HL-60 (cell line): ENCODE results near the gene STH.

ENCODE experiments used
- POLR2AphosphoS5 ChIP-seq: IDR thresholded peaks from 2 replicates; pipeline ENCODE4 v1.6.1; 2012; ENCODE audit warnings: low read depth
- TF ChIP-seq, protein P1 (sequence below): IDR thresholded peaks from one replicate; pipeline ENCODE4 v1.5.1; 2011; ENCODE audit warnings: low read length, control low read depth, inconsistent platforms; ENCODE audit not compliant: insufficient read depth
- TF ChIP-seq, protein P2 (sequence below): IDR thresholded peaks from 2 replicates; pipeline ENCODE4 v1.6.1; 2012; ENCODE audit warnings: low read depth; ENCODE audit not compliant: insufficient replicate concordance

DNA sequence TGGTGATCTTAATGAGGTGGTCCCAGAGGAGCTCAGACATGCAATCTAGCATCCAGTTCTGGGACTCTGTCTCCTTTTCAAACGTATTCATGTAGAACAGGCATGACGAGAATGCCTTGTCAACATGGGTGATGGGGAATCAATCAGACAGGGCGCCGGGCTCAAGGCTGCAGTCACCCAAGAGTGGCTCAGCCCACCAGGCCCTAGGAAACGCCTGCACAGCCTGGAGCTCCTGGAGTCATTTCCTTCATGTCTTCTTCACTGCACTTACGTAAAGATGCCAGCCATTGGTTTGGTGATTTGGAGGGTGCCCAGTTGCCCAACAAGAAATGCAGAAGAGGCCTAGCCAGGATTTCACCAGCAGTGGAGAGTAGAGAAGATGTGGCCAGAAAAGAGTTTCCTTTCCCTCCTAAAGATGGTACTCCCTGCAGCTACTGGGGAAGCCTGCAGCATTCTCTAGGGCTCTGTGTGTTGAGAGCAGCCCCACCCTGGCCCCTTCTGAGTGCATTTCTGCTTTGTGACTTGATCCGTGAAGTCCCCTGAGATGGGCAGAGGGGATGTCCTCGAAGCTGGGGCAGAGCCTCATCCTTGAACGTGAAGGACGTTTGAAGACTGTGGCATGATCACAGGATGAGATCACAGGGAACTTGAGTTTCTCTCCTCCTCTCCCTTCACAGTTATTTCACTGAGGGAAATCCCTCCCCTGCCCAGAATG is 24.0 kb upstream of the STH start:
- TF ChIP-seq, protein P1, sequence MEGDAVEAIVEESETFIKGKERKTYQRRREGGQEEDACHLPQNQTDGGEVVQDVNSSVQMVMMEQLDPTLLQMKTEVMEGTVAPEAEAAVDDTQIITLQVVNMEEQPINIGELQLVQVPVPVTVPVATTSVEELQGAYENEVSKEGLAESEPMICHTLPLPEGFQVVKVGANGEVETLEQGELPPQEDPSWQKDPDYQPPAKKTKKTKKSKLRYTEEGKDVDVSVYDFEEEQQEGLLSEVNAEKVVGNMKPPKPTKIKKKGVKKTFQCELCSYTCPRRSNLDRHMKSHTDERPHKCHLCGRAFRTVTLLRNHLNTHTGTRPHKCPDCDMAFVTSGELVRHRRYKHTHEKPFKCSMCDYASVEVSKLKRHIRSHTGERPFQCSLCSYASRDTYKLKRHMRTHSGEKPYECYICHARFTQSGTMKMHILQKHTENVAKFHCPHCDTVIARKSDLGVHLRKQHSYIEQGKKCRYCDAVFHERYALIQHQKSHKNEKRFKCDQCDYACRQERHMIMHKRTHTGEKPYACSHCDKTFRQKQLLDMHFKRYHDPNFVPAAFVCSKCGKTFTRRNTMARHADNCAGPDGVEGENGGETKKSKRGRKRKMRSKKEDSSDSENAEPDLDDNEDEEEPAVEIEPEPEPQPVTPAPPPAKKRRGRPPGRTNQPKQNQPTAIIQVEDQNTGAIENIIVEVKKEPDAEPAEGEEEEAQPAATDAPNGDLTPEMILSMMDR = no peak
- TF ChIP-seq, protein P2, sequence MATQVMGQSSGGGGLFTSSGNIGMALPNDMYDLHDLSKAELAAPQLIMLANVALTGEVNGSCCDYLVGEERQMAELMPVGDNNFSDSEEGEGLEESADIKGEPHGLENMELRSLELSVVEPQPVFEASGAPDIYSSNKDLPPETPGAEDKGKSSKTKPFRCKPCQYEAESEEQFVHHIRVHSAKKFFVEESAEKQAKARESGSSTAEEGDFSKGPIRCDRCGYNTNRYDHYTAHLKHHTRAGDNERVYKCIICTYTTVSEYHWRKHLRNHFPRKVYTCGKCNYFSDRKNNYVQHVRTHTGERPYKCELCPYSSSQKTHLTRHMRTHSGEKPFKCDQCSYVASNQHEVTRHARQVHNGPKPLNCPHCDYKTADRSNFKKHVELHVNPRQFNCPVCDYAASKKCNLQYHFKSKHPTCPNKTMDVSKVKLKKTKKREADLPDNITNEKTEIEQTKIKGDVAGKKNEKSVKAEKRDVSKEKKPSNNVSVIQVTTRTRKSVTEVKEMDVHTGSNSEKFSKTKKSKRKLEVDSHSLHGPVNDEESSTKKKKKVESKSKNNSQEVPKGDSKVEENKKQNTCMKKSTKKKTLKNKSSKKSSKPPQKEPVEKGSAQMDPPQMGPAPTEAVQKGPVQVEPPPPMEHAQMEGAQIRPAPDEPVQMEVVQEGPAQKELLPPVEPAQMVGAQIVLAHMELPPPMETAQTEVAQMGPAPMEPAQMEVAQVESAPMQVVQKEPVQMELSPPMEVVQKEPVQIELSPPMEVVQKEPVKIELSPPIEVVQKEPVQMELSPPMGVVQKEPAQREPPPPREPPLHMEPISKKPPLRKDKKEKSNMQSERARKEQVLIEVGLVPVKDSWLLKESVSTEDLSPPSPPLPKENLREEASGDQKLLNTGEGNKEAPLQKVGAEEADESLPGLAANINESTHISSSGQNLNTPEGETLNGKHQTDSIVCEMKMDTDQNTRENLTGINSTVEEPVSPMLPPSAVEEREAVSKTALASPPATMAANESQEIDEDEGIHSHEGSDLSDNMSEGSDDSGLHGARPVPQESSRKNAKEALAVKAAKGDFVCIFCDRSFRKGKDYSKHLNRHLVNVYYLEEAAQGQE = no peak
- TF ChIP-seq POLR2AphosphoS5 = no peak
